ENCODE data around the gene SART3.
"Not testable (repeated sequence)": the region's sequence is repeated elsewhere in the genome, so short reads cannot be mapped to it uniquely, and the experiment has no call there.

SART3 gene

DNA sequence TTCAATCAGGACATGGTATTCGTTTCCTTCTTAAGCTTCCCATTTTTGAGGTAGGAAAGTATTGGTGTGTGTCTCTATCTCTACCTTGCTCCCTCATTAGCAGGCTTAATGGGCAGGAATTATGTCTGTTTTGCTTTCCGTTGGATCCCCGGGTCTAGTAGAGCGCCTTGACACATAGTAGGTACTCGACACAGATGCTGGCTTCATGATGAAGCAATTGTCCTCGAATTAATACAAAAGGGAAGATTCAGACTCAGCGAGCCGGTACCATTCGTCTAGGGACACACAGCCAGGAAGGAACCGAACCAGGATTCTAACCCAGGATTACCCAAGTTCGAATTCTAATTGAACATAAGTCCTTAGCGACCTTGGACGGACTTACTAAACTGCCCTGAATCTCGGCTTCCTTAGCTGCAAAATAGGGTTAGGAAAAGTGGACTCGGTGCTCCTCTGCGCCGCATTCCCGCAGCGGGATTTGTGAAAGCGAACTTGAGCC, 927 bp upstream of the SART3 start:
- no peak for DNase-seq

DNA sequence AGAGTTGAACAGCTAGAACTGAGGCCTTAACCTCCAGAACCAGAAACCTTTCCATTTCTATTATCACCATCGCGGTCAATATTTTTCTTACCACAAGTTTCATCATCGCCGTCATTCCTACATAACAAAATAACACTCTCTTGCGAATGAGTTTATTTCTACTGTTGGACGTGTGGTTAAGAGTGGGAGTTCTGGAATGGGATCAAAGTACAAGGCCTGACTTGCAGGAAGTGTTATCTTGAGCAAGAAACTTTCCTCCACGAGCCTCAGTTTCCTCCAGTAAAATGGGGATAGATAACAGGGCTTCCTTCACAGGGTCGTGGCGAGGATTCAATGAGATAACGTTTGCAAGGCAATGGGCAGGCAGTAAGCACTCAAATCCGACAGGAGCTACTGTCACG, 652 bp downstream of the SART3 start:
- peak in 1 of 2 experiments; percentile 20 for DNase-seq

DNA sequence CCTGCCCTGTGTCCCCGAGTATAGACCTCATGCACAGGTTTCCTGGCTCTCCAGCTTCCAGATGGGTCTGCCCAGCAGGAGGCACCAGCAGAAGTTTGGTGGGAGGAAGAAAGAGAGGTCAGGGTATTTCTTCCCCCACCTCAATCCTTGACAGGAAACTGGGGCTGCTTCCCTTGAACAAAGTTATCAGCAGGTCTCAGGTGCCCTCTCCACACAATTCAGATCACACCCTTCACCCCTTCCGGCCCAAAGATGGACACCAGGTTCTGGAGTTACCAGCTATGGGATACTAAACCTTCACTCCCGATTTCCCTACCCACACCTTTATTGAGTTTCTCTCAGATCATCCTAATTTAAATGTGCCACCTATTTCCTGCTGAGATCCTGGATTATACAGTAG, 1.2 kb downstream of the SART3 start:
- no peak for DNase-seq

DNA sequence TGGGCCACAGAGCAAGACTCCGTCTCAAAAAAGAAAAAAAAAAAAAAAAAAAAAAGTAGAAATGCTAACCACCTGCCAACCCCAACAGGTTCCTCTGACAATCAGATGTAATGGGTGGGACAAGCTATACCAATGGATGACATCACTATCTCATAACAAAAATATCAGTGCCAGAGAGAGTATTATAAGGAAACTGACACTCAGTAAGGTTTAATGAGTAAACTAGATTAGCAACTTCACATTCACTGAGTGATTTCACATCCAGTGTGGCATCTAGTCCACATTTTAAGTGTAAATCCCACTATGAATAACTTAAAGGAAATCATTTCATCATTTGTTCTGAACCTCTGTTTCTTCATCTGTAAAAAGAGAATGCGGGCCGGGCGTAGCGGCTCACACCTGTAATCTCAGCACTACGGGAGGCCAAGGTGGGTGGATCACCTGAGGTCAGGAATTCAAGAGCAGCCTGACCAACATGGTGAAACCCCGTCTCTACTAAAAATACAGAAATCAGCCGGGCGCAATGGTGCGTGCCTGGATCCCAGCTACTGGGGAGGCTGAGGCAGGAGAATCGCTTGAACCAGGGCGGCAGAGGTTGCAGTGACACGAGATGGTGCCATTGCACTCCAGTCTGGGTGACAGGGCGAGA, 1.8 kb downstream of the SART3 start:
- DNase-seq = no peak

DNA sequence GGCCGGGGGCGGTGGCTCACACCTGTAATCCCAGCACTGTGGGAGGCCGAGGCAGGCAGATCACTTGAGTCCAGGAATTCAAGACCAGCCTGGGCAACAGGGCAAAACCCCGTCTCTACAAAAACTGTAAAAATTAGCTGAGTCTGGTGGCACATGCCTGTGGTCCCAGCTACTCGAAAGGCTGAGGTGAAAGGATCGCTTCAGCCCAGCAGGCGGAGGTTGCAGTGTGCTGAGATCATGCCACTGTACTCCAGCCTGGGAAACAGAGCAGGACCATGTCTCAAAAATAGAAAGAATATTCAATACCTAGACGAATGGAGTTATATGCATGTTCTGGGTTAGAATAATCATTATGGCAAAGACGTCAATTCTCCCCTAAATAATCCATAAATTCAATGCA, 5.6 kb downstream of the SART3 start:
- not testable (repeated sequence) for DNase-seq

DNA sequence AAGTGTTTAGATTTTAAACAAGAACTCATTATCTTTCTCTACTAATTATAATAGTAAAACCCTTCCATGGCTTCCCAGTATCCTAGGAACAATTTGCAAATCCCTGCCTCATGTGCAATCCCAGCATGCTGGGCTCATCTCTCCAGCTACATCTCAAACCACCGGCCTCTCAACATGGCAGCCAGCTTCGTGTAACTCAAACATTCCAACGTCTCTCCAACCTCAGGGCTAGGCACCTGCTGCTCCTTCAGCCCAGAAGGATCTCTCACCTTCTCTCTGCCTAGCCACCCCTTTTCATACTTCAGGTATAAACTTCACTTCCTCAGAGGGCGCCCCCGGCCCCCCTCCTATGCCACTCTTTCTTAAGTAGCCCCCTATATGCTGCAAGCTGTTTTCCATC, 7.2 kb downstream of the SART3 start:
- no peak for DNase-seq

DNA sequence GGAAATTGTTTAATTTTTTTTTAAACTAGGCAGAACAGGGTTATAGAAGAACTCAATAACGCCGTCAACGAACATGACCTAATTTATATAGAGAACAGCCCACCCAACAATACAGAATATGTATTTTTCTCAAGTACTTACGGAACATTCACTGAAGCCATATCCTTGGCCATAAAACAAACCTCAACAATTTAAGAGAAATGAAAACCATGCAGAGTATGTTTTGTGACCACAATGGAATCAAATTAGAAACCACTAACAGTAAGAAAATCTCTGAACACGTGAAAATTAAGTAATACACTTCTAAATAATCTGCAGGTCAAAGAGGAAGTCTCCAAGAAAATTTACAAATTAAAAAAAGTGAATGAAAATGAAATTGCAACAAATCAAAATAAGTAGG, 9.4 kb downstream of the SART3 start:
- no peak for DNase-seq

DNA sequence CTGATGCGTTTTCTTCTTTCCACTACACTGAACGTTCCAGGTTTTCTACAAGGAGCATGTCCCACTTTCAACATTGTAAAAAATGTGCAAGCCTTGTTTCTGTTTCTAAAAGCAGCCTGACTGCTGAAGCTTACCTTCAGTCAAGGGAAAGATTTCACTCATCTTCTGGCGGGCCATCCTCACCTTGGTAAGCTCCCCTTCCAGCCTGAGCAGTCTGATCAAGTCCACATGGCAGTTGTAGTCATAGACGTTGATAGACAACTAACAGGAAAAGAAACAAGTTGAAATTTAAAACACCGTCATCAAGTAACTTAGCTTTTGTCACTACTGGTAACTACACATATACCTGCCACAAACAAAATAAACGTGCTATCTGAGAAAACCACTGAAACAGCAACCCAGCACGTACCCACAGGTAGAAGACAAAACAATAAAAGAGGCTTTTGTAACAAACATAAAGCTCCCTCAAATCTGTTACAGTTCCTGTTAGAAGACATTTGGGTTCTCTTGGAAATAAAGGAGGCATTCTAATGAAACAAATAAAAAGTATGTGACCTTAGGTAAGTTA, 11.9 kb downstream of the SART3 start:
- DNase-seq = no peak

DNA sequence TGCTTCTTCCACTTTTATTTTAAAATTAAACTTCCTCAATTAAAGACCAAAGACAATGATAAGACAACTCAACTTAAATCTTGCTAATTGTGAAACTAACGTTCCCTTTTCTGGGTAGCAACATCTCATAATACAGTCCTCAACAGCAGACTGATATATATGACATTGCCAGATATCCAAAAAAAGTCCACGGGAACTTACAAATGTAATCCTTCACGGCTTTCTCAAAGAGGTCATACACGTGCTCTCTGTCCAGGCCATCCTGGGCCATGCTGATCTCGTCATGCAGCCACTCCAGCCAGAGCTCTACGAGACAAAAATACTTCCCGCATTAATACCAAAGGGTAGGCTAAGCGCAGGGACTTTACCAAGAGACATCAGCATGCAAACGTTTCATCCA, 13.3 kb downstream of the SART3 start:
- DNase-seq = no peak

DNA sequence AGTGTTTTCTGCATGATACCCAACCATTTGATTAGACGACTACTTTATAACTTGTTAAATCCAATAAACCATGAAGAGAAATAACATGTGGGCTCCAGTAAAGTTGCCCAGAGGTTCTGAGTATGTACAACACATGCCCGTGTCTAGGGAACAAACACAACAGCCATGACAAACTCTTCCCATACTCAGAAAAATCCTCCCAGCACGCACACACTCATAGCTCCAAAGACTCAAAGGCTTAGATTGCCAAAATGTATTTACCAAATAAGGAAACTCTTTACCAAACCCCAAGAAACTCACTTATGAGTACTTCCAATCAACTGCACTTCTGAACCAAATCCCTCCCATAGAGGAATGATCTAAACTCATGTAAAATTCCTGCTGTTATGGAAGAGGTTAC, 17.3 kb downstream of the SART3 start:
- DNase-seq = no peak

DNA sequence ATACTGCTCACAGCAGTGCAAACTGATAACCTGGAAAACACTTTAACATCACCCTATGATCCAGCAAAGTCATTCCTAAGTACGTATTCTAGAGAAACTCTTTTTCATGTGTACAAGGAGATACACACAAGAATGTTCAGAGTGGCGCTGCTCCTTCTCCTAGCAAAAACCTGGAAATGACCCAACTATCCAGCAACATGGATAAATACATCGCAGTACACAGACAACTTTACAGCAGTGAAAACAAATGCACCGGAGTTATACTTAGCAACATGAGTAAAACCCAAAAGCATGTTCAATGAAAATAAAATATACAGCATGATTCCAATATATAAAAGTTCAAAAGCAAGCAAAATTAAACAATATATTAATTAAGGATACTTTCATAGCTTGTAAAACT, 18.7 kb downstream of the SART3 start:
- no peak for DNase-seq

DNA sequence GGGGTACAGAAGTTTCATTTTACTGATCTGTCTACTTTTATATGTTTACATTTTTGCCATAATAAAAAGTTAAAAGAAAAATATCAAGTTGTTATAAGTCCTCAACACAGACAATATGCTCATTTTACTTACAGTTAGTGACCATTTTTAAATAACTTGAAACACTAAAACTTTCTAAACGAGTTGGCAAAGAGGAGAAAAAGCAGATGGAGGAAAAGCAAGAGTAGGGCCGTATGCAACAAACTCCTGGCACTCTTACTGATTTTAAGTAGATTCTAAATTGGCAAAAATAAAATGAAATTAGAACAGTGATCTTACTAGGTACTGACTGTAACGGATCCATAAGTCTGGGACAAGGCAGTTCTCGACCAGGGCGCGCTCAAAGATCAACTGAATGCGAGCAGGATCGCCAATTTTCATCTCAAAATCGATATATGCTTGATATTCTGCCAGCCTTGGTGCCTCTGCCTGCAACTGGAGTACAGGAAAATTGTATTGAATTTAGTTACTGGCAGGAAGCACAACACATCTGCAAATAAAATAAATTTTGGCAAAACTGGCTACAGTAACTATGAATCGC, 22.3 kb downstream of the SART3 start:
- DNase-seq = no peak

DNA sequence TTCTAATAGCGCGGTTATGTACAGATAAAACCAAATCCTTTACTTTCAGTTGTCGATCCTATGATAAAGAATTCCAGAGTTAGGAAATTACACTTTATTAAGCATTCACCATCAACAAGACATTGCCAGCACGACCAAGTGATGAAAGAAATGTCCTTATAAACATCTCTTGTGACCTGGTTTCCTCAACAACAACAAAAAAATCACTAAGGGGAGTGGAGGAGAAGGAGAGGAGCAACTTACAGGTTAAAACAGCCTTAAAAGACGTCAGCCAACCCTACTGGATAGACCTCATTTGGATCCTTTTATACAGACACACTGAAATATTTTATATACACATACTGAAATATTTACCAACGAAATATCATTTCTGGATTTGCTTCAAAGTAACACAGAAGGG, 22.8 kb downstream of the SART3 start:
- no peak for DNase-seq

DNA sequence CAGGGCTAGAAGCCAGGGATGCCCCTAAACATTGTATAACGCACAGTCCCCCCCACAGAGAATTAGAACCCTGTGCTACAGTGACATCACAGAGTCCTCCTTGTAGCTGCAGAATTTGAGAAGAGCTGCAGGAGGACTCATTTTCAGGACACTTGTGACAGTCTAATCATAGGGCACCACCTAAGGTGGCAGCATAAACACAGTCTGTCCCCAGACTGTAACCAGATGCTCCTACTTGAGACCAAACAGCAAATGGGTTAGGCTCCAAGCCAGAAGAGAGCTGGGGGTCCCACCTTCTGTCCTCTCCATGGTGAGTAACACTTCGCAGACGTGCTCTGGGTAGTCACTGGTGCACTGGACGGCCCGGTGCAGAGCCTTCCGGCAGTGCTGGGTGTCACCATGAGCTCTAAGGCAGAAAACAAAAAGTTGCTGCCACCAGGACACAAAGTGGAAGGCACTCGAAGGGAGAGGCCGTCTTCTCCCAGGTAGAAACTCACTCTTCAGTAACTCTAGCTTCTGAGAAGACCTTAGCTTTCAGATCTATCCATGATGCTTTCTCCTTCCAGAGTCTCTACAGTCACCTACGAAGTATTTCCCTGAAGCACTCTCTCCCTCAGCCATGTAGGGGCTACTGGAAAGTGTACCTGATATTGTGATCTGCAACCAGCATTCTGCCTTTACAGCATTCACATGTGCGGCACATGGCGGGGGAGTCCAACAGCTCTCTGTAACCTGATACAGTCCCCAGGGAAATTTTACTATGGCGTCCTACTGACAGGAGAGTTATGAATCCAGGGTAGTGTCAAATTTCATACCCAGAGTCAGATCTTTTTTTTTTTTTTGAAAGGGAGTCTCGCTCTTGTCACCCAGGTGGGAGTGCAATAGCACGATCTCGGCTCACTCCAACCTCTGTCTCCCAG, 28.8 kb downstream of the SART3 start:
- DNase-seq = no peak

DNA sequence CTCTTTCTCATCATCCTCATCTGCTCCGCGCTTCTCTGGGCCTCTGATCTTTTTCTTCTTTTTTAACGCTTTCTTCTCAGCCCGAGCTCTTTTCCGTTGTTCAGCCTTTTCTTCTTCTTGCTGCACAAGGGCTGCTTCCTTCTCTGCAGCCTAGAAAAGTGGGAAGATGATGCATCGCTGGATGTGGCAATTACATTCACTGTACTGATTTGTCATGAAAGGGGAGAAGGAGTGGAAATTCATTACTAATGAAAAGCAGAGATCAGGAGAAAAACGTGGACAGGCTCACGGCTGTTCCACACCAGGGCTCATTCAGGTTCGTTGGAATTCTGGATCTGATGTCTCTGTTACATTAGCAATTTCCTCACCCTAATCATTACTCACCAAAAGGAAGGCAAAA, 30.8 kb downstream of the SART3 start:
- no peak for DNase-seq

DNA sequence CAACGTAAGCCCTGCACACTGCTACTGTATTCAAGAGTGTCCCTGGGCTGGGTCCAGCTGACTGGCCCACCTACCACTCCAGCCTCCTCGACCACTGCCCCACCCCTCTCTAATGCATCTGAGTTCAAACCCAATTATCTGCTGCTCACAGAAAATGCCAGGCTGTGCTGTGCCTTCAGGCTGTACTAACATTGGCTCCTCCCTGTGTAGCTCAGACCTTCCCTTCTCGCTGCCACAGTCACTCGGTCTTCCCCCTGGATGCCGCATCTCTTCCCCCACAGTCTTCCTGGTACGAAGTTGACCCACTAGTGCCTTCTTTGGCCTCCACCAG, 33.8 kb downstream of the SART3 start:
- no peak for DNase-seq

DNA sequence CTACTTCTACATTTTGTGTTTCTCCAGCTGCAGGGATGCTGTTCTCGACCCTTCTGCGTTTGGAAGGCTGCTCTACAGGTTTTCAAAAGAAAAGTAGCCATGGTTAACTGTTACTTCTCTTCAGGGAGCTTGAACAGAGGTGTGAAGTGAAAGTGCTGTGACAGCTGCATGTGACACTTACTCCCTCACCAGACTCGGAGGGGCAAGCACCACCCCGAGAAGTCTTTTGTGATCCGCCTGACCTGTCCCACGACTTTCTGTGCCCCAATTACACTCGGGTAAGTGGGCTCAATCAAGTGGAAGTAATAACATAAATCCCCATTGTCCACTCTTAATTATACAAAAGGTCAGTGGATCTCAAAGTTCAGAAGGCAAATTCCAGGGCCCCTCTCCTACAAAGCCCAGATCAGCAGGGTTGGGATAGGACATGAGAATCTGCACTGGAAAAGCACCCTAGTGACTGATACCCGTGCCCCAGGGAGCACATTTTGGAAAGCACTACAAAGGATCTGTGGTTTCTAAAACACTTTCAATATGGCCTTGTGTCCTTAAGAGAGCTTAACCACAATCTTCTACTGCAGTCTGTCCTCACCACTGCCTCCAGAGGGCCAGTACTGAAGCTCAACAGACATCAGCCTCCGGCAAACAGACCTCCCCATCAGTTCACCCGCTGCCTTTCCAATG, 34.3 kb downstream of the SART3 start:
- no peak for DNase-seq

DNA sequence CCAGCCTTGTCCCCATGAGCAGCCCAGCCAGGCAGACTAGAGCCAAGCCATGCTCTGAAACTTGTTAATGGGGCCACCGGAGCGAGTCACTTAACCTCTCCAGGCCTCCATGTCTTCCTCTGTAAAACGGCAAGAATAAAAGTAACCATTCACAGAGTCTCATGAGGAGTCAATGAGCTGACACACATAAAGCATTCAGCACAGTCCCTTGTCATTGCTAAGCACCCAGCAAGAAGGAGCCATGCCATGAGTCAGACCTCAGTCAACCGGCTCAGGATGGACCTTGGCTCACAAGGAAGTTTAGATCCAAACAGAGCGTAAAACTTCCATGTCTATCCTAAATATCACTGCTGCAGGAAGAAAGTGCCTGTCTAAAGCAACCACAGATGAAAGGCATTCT, 35.3 kb downstream of the SART3 start:
- DNase-seq = no peak

DNA sequence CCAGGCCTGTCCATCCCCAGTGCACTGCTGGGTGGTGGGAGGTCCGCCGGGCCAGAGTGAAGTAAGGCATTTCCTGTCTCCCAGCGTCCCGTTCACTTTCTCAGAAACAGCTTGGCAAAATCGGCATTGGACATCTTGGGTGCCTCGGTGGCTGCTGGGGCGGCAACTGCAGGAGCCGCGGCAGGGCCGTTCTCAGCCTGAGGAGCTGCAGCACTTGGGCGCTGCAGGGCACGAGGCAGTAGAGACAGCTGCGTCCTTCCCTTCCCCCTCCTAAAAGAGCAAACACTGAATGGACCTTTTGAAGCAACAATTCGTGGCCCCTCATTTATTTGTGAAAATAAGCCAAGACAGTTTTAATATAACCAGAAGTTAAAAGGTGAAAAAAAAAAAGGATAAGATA, 37.6 kb downstream of the SART3 start:
- DNase-seq = no peak

DNA sequence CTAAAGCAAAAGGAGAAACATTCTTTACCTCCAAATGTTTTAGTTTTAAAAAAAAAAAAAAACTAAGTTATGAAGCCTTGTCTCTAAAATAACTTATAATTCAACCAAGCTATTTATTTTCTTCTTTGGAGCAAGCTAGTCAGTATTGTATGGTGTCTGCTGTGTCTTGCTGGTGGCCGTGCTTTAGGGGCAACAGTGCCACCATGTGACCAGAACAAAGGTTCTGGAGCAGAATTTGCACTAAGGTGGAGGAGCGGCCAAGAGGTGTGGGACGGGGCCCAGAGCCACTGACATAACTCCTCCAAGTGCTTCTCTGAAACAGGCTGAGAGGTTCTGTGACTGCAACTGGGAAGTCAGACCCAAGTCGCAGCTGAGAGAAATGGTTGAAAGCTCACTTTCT, 41.4 kb downstream of the SART3 start:
- no peak for DNase-seq

DNA sequence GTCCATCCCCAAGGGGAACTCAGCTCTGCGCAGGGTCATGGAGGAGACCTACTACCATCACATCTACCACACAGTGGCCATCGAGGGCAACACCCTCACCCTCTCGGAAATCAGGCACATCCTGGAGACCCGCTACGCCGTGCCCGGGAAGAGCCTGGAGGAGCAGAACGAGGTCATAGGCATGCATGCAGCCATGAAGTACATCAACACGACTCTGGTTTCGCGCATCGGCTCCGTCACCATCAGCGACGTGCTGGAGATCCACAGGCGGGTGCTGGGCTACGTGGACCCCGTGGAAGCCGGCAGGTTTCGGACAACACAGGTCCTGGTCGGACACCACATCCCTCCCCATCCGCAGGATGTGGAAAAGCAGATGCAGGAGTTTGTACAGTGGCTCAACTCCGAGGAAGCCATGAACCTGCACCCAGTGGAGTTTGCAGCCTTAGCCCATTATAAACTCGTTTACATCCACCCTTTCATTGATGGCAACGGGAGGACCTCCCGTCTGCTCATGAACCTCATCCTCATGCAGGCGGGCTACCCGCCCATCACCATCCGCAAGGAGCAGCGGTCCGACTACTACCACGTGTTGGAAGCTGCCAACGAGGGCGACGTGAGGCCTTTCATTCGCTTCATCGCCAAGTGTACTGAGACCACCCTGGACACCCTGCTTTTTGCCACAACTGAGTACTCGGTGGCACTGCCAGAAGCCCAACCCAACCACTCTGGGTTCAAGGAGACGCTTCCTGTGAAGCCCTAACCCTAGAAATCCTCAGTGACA, 42.1 kb downstream of the SART3 start:
- DNase-seq = no peak

DNA sequence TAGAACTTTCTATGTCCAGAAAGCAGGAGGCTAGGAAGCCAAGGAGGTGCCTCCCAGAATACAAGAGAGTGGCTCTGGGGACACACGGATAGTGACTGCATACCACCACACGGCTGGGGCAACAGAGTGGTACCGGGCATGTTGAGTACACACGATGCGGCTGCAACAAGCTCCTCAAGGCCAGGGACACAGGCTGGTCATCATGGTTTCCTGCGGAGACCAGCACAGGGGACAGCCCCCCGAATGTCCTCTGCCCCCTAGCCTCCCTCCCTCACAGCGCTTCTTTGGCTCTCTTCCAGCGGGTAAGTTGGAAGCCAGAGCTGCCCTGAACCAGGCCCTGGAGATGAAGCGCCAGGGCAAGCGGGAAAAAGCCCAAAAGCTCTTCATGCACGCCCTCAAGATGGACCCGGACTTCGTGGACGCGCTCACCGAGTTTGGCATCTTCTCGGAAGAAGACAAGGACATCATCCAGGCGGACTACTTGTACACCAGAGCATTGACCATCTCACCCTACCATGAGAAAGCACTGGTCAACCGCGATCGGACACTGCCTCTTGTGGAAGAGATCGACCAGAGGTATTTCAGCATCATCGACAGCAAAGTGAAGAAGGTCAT, 42.8 kb downstream of the SART3 start:
- DNase-seq = no peak
